PFSK-1 (cell line): ENCODE results near the gene PPM1A.

ENCODE experiments used
- FOXP2 ChIP-seq: optimal IDR thresholded peaks from 2 replicates; pipeline ENCODE3; 2011; ENCODE audit warnings: borderline replicate concordance, control low read depth, inconsistent platforms; ENCODE audit not compliant: insufficient read depth; ENCODE audit errors: extremely low read length, extremely low read depth
- POLR2AphosphoS5 ChIP-seq: IDR thresholded peaks from 2 replicates; pipeline ENCODE4 v1.6.1; 2012; ENCODE audit warnings: low read depth, mild to moderate bottlenecking, control low read depth, low read length, moderate library complexity
- REST ChIP-seq, 2 experiments: IDR thresholded peaks; 2 replicates each; pipeline versions ENCODE4 v1.6.1 to v1.8.0; 2011 to 2012; ENCODE audit warnings: low read depth in 2 of 2, low read length in 2 of 2, control low read depth in 1 of 2, inconsistent platforms in 1 of 2, mild to moderate bottlenecking in 1 of 2, moderate library complexity in 1 of 2; ENCODE audit not compliant: insufficient read depth in 1 of 2
- SIN3A ChIP-seq: IDR thresholded peaks from 2 replicates; pipeline ENCODE4 v1.6.1; 2012; ENCODE audit warnings: mild to moderate bottlenecking, low read length, moderate library complexity, borderline replicate concordance; ENCODE audit not compliant: insufficient read depth
- TAF1 ChIP-seq: IDR thresholded peaks from 2 replicates; pipeline ENCODE4 v1.6.1; 2012; ENCODE audit warnings: low read length, control low read depth, borderline replicate concordance; ENCODE audit not compliant: insufficient read depth

GRCh38 chr14:60227291-60227690 lies 21.7 kb upstream of the PPM1A start:
- TF ChIP-seq REST (IDR thresholded peaks at IDR 0.05; ENCODE audit: insufficient read depth in 1 of 2, low read depth in 2 of 2, low read length in 2 of 2) (no peak), TAF1 (no peak), POLR2AphosphoS5 (no peak), SIN3A (no peak), FOXP2 (no peak)
